ENCODE results near the gene HPSE.

HPSE gene

DNA sequence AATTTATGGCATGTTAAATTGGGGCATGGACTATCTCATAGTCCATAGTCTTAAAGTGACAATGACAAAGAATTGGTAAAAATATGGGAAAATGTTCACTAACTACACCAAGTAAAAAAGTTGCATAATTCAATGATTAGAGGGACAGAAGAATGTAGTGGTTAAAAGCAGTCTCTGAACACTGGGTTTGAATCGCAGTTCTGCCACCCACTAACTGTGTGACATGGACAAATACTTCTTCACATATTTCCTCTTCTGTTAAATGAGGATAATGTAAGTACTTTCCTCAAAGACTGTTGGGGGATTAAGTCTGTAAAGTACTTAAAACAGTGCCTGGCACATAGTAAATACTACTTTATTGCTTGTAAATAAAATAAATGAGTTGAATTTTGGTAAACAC is 65.4 kb downstream of the HPSE start:
- TF ChIP-seq, protein P1, sequence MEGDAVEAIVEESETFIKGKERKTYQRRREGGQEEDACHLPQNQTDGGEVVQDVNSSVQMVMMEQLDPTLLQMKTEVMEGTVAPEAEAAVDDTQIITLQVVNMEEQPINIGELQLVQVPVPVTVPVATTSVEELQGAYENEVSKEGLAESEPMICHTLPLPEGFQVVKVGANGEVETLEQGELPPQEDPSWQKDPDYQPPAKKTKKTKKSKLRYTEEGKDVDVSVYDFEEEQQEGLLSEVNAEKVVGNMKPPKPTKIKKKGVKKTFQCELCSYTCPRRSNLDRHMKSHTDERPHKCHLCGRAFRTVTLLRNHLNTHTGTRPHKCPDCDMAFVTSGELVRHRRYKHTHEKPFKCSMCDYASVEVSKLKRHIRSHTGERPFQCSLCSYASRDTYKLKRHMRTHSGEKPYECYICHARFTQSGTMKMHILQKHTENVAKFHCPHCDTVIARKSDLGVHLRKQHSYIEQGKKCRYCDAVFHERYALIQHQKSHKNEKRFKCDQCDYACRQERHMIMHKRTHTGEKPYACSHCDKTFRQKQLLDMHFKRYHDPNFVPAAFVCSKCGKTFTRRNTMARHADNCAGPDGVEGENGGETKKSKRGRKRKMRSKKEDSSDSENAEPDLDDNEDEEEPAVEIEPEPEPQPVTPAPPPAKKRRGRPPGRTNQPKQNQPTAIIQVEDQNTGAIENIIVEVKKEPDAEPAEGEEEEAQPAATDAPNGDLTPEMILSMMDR (IDR thresholded peaks at IDR 0.05; ENCODE audit: control insufficient read depth, extremely low read depth, insufficient read depth) = no peak
- no peak overlapping the region for H3K4me3 ChIP-seq (ENCODE audit: low read depth, low read length)
- DNase-seq (ENCODE audit: low read depth) = no peak

DNA sequence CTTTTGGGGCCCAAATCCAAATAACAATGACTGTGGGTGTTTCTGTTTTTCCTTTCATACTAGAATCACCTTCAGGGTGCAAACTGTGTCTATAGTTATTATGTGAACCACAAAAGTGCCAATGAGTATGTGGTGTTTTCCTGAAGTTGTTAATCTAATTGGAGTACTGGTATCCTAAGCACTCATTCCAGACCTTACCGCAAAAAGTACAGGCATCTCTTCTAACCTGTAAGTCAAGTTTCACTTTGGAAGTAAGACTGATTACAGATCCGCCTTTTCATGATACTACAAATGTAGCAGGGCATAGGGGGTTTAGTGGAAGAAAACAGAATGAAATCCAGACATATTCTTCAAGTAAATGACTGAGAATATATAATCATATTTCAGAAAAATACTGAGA is 66.2 kb downstream of the HPSE start:
- no peak for DNase-seq (ENCODE audit: low read depth)
- no peak overlapping the region for H3K4me3 ChIP-seq (ENCODE audit: low read depth, low read length)
- TF ChIP-seq, protein P1 (IDR thresholded peaks at IDR 0.05; ENCODE audit: control insufficient read depth, extremely low read depth, insufficient read depth) = no peak

DNA sequence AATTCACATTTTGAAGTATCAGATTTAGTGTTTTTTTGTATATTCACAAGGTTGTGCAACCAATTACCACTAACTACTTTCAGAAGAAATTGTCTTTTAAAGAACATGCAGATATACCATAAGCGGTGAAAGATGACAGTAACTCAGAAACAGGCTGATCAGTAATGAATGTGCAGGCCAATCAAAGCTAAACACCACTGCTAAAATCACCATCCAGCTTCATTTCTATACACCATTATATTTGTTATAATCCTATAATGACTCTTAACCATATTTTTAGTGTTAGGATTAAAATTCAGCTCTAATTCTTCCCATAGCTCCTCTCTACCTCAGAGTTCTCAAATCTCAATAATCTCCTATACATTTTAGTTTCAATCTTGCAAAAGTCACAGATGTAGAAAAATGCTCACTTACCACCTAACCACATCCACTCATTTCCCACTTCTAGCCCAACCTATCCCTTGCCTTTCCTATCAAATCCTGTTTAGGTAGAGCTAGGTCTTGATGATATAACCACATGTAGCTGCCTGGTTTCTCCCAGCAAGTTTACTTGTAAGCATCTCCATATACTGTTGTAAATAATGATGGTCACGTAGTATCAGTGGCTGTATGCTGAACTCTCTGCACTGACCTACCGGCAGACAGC is 66.7 kb downstream of the HPSE start:
- TF ChIP-seq, protein P1 (IDR thresholded peaks at IDR 0.05; ENCODE audit: control insufficient read depth, extremely low read depth, insufficient read depth) = no peak
- DNase-seq (ENCODE audit: low read depth) = no peak

DNA sequence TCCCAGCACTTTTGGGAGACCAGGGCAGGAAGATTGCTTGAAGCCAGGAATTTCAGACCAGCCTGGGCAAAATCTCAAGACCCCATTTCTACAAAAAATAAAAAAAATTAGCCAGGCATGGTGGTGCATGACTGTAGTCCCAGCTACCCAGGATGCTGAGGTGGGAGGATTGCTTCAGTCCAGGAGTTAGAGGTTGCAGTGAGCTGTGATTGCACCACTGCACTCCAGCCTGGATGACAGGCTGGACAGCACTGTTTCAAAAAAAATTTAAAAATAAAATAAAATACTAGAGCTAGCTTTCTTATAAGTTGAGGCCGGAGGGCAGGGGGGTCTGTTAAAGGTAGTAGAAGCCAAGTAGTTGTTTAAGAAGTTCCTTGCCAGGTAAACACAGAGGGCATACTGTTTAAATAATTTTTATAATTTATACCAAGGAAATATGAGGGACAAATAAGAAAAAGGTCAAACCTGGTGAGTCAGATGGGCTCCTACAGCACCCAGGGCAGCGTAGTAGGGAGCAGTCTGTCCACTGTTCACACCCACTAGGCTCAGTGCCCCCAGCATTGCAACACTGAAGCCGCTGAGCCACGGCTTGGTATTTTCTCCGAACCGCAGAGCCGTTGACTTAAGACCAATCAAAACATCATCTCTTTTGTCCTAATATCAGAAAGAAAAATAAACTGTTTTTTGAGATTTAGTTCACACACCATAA is 67.4 kb downstream of the HPSE start:
- DNase-seq (ENCODE audit: low read depth) = no peak
- H3K4me3 ChIP-seq (ENCODE audit: low read depth, low read length) = no peak overlapping the region
- TF ChIP-seq, protein P1 (IDR thresholded peaks at IDR 0.05; ENCODE audit: control insufficient read depth, extremely low read depth, insufficient read depth) = no peak

More for the DNA sequence above, 66.7 kb downstream of the HPSE start:
- H3K4me3 ChIP-seq (ENCODE audit: low read depth, low read length) = no peak overlapping the region

DNA sequence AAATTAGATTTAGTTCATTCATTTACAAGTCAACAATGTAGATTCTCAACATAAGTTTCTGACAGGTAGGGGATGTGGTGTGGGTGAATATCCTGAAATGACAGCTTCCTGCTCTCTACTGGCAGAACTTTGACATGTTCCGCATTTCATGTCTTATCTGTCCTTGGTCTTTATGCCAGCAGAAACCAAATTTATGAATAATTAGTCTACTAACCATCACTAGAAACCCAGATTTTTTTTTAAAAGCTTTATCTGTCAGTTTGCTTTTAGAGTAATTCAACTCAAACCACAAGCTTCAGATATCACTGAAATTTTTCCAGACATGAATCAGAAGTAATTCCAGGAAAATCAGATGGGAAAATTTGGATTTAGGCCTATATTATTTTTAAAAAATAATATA is 68.0 kb downstream of the HPSE start:
- TF ChIP-seq, protein P1 (IDR thresholded peaks at IDR 0.05; ENCODE audit: control insufficient read depth, extremely low read depth, insufficient read depth) = no peak
- DNase-seq (ENCODE audit: low read depth) = no peak
- H3K4me3 ChIP-seq (ENCODE audit: low read depth, low read length) = no peak overlapping the region

DNA sequence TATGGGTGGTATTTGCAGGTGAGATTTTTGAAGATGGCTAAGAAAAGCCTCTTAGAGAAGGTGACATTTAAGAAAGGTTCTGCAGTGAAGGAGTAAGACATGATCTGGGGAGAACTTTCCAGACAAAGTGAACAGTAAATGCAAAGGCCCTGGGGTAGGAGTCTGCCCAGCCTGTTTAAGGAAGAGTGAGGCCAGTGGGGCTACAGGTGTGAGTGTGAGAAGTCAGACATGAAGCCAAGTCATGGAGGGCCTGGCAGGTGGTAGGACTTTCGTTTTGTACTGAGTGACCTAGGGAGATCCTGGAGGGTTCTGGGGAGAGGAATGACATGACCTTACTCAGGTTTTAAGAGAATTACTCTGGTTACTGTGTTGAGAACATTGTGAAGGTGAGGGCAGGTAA is 71.5 kb downstream of the HPSE start:
- no peak overlapping the region for H3K4me3 ChIP-seq (ENCODE audit: low read depth, low read length)
- no peak for DNase-seq (ENCODE audit: low read depth)
- TF ChIP-seq, protein P1 (IDR thresholded peaks at IDR 0.05; ENCODE audit: control insufficient read depth, extremely low read depth, insufficient read depth) = no peak

All from LNCaP clone FGC (cell line).